NCI-H510A treated with DMSO at 0.1 percent for 48 hours (cell line): ENCODE measurements around the gene KCNE5.
"Not testable (repeated sequence)": the region's sequence is repeated elsewhere in the genome, so short reads cannot be mapped to it uniquely, and the experiment has no call there.

Experiments
- DNase-seq: peaks from one replicate; lab custom pipeline; 2025; lab: John Stamatoyannopoulos, UW

KCNE5 gene

GRCh38 chrX:109601486-109601885, 23.5 kb downstream of the KCNE5 start:
- no peak for DNase-seq

GRCh38 chrX:109600237-109600651, 24.7 kb downstream of the KCNE5 start:
- DNase-seq: peak; percentile 45

GRCh38 chrX:109596015-109596414, 29.0 kb downstream of the KCNE5 start:
- no peak for DNase-seq

GRCh38 chrX:109590176-109590575, 34.8 kb downstream of the KCNE5 start:
- DNase-seq: no peak

GRCh38 chrX:109585488-109585887, 39.5 kb downstream of the KCNE5 start:
- DNase-seq: no peak

GRCh38 chrX:109578916-109579315, 46.1 kb downstream of the KCNE5 start:
- no peak for DNase-seq

GRCh38 chrX:109577055-109577454, 47.9 kb downstream of the KCNE5 start:
- no peak for DNase-seq

GRCh38 chrX:109576083-109576482, 48.9 kb downstream of the KCNE5 start:
- not testable (repeated sequence) for DNase-seq
